Effector memory CD4-positive, alpha-beta T cell (primary cell): Measurements from ENCODE around the gene ATXN1.

Experiments
- DNase-seq, 3 donors: peaks; one replicate each; pipeline ENCODE4 v3.0.0-alpha.2; 2020
- H3K27ac ChIP-seq: 2 replicates; pipeline ENCODE4 v1.7.0; 2013; ENCODE audit warnings: mild to moderate bottlenecking, low read length, moderate library complexity; ENCODE audit not compliant: insufficient read depth, poor library complexity, severe bottlenecking
- H3K27me3 ChIP-seq: replicated peaks from 2 replicates; pipeline ENCODE4 v1.7.0; 2013; ENCODE audit warnings: mild to moderate bottlenecking, low read length; ENCODE audit not compliant: insufficient read depth, control insufficient read depth, poor library complexity, severe bottlenecking
- H3K36me3 ChIP-seq: 2 replicates; pipeline ENCODE4 v1.7.0; 2013; ENCODE audit warnings: mild to moderate bottlenecking, low read length, moderate library complexity; ENCODE audit not compliant: control insufficient read depth, insufficient read depth
- H3K4me1 ChIP-seq: 2 replicates; pipeline ENCODE4 v1.7.0; 2013; ENCODE audit warnings: low read length, mild to moderate bottlenecking; ENCODE audit not compliant: control insufficient read depth, insufficient read depth, poor library complexity, severe bottlenecking
- H3K4me3 ChIP-seq: 2 replicates; pipeline ENCODE4 v1.7.0; 2013; ENCODE audit warnings: low read length, low read depth, mild to moderate bottlenecking; ENCODE audit not compliant: insufficient read depth, poor library complexity, severe bottlenecking
- H3K9me3 ChIP-seq: 2 replicates; pipeline ENCODE4 v1.7.0; 2013; ENCODE audit warnings: mild to moderate bottlenecking, low read length, moderate library complexity; ENCODE audit not compliant: control insufficient read depth

The ATXN1 gene

DNA sequence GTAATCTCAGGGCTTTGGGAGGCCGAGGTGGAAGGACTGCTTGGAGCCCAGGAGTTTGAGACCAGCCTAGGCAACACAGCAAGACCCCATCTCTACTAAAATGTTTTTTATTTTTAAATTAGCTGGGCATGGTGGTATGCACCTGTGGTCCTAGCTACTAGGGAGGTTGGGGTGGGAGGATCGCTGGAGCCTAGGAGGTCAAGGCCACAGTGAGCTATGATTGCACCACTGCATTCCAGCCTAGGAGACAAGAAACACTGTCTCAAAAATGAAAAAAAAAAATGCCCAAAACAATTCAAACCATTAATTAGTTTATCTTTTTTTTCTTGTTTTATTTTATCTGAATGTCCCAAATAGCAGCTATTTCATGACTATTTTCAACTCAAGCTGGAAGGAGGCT is 437.1 kb downstream of the ATXN1 start:
- no peaks in the 10 kb centered on the region for H3K9me3 ChIP-seq
- no peak for DNase-seq
- no peaks in the 10 kb centered on the region for H3K27me3 ChIP-seq
- peak overlapping the region; percentile 89 for H3K27ac ChIP-seq
- H3K4me1 ChIP-seq = peaks cover 49% of the 10 kb centered on the region
- no peak overlapping the region for H3K4me3 ChIP-seq
- peaks cover 25% of the 10 kb centered on the region for H3K36me3 ChIP-seq

DNA sequence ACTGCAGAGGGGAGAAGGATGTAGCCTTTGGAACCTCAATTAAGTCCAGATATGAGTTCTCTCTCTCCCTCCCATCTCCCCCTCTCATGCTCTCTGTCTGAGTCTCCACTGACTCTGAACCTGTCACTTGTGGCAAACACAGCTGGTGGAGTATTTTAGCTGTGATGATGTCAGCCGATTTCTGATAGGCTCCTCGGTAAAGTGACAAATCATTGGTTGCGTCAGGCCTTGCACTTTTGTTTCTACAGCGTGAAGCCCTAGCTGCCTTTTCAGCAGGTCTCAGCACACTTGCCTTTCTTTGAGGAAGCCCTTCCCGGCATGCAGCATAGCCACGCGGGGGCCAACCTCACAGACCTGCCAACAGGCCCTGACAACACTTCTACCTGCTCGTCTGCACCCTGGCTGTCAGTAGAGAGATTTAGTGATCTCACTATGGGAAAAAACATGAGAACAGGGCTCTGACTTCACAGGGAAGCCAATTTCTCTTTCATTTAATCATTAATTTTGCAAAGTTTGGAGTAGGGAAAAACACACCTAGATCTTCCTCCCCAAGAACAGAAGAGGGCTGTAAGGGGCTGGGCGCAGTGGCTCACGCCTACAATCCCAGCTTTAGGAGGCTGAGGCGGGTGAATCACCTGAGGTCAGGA is 438.5 kb downstream of the ATXN1 start:
- no peak overlapping the region for H3K4me3 ChIP-seq
- H3K9me3 ChIP-seq = no peaks in the 10 kb centered on the region
- H3K27ac ChIP-seq = peak overlapping the region; percentile 89
- peak; percentile 65 to 73 (median 66) for DNase-seq
- peaks cover 23% of the 10 kb centered on the region for H3K36me3 ChIP-seq
- no peaks in the 10 kb centered on the region for H3K27me3 ChIP-seq
- H3K4me1 ChIP-seq = peaks cover 56% of the 10 kb centered on the region

DNA sequence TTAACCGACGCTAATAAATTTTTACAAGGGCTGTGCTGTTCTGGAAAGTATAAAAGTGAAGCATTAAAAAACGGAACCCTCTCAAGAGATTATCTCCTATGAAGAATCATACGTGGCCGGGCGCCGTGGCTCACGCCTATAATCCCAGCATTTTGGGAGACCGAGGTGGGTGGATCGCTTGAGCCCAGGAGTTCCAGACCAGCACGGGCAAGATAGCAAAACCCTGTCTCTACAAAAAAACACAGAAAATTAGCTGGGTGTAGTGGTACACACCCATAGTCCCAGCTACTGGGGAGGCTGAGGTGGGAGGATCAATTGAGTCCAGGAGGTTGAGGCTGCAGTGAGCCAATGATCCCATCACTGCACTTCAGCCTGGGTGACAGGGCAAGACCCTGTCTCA is 439.4 kb downstream of the ATXN1 start:
- DNase-seq = no peak
- Histone ChIP-seq H3K4me3 (no peak overlapping the region), H3K27ac (peak overlapping the region; percentile 89), H3K36me3 (peaks cover 15% of the 10 kb centered on the region), H3K9me3 (no peaks in the 10 kb centered on the region), H3K27me3 (no peaks in the 10 kb centered on the region), H3K4me1 (peaks cover 56% of the 10 kb centered on the region)

DNA sequence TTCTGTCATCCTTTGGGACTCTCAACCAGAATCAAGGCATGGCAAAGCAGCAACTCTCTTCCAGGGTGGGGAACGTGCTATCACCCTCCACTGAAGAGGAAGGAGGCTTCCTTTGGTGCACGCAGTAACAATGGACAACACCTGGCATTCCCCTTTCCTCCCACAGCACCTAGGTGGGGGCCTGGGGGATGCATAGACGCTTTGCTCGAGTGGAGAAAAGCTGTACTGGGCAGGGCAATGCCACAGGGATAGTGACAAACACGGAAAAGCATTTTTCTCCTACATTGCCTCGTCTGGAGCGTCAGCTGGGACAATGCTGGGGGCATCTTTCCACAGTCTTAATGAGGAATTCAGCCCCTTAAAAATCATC is 439.9 kb downstream of the ATXN1 start:
- Histone ChIP-seq H3K9me3 (no peaks in the 10 kb centered on the region), H3K4me1 (peaks cover 56% of the 10 kb centered on the region), H3K27ac (peak overlapping the region; percentile 89), H3K36me3 (peaks cover 10% of the 10 kb centered on the region), H3K4me3 (no peak overlapping the region), H3K27me3 (no peaks in the 10 kb centered on the region)
- DNase-seq = no peak

DNA sequence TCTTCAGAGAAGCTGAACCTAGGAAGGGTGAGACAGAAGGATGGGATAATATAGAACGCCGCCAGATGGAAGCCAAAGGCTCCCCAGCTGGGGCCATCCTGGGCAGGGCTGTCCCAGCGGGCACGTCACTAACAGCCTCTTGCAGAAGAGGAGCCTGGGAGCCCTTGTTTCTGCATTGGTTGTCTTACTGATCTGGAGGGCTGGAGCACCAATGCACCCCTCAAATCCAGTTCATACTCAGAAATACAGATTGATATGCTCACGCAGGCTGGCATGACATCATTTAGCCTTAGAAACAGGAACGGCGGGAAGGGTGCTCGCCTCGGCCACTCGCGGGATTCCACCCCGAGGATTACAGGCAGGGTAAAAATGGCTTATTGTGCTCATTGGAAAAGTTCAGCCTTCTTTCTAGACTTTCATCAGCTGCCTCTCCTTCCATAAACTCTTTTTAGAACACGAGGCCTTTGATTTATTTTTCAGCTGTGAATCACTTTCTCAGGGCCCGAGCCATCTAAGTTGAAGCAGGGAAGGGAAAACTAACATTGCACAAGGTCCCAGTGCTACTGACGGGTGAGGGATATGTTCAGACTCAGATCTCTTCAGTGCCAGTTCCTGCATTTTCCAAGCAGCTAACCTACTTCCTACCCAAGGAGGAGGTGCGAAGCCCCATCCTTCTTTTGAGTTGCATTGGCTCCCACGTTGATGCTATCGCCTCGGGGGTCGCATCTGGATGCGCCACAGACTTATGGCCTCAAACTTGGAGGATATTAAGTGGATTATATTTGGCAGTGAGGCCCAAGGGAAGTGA is 440.5 kb downstream of the ATXN1 start:
- peaks cover 54% of the 10 kb centered on the region for H3K4me1 ChIP-seq
- H3K36me3 ChIP-seq = peaks cover 4% of the 10 kb centered on the region
- H3K4me3 ChIP-seq = peak overlapping the region; percentile 8
- DNase-seq = no peak
- no peaks in the 10 kb centered on the region for H3K9me3 ChIP-seq
- peak overlapping the region; percentile 89 for H3K27ac ChIP-seq
- H3K27me3 ChIP-seq = no peaks in the 10 kb centered on the region

DNA sequence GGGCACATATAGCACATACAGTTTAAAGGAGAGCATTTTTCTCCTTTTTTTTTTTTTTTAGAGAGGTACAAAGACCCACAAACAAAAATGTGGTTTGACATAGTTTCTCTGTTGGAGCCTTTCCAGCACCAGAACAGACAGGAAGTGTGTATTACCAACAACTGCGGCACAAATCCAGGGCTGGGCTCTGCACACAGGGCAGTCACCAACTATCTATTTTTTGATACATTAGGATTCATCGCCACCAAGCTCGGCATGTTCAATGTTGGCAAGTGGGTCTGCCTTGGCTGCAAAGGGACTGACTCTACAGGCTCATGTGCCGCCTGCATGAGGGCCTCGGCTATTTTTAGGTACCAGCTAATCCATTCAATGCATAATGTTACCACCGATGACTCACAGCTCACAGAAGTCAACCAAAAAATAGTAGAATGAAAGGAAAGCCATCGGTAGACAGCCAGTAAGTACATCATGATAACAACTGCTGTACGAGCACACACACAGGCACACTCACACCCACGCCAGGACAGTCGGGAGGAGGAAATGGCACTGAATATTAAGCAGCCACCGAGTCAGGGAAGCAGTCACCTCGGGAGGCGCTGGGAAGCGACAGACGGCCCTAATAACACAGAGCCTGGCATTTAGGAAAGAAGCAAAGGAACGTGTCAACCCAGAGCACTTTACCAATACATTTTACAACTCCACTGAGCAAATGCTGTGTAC is 441.3 kb downstream of the ATXN1 start:
- H3K4me1 ChIP-seq = peaks cover 50% of the 10 kb centered on the region
- peak overlapping the region; percentile 8 for H3K4me3 ChIP-seq
- DNase-seq = peak; percentile 53 to 77 (median 65)
- no peaks in the 10 kb centered on the region for H3K9me3 ChIP-seq
- H3K36me3 ChIP-seq = peaks cover 4% of the 10 kb centered on the region
- H3K27ac ChIP-seq = peak overlapping the region; percentile 89
- H3K27me3 ChIP-seq = no peaks in the 10 kb centered on the region

DNA sequence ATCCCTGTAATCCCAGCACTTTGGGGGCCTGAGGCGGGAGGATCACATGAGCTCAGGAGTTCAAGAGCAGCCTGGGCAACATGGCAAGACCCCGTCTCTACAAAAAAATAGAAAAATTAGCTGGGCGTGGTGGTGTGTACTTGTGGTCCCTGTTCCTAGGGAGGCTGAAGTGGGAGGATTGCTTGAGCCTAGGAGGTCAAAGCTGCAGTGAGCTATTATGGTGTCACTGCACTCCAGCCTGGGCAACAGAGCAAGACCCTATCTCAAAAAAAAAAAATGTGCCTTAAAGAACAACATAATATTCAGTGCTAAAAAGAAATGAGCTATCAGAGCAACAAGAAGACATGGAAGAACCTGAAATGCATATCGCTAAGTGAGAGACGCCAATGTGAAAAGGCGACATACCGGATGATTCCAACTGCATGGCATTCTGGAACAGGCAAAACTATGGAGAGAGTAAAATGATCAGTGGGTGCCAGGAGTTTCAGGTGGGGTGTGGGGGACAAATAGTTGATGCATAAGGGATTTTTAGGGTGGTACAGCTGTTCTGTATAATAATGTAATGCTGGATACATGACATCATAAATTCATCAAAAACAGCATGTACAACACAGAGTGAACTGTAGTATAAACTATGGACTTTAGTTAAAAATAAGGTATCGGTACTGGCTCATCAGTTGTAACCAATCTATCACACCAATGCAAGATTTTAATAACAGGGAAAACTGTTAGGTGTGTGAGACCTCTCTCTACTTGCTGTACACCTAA is 442.1 kb downstream of the ATXN1 start:
- H3K27ac ChIP-seq = peak overlapping the region; percentile 89
- DNase-seq = no peak
- peaks cover 49% of the 10 kb centered on the region for H3K4me1 ChIP-seq
- no peak overlapping the region for H3K4me3 ChIP-seq
- H3K27me3 ChIP-seq = no peaks in the 10 kb centered on the region
- peaks cover 4% of the 10 kb centered on the region for H3K36me3 ChIP-seq
- H3K9me3 ChIP-seq = no peaks in the 10 kb centered on the region

DNA sequence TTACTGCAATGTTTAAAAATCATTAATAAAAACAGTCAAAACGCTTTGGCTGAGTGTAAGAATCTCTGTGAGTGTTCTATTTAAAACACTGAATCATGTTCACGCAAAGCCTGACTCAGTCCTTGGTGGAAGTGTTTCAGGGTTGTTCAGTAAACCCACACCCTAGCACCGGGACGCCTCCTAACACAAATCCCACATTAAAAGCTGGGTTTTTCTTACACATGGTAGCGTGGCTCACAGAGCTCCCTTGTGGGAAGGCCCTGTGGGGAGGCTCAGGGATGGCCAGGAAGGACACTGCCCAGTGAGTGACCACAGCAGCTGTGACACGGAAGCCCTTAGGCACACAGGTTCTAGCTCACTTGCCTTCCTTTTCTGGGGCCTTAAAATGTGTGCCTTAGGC is 442.7 kb downstream of the ATXN1 start:
- no peaks in the 10 kb centered on the region for H3K27me3 ChIP-seq
- H3K27ac ChIP-seq = peak overlapping the region; percentile 89
- H3K36me3 ChIP-seq = peaks cover 4% of the 10 kb centered on the region
- peaks cover 44% of the 10 kb centered on the region for H3K4me1 ChIP-seq
- DNase-seq = peak in 2 of 3 donors; percentile 10 to 17
- no peak overlapping the region for H3K4me3 ChIP-seq
- H3K9me3 ChIP-seq = no peaks in the 10 kb centered on the region

DNA sequence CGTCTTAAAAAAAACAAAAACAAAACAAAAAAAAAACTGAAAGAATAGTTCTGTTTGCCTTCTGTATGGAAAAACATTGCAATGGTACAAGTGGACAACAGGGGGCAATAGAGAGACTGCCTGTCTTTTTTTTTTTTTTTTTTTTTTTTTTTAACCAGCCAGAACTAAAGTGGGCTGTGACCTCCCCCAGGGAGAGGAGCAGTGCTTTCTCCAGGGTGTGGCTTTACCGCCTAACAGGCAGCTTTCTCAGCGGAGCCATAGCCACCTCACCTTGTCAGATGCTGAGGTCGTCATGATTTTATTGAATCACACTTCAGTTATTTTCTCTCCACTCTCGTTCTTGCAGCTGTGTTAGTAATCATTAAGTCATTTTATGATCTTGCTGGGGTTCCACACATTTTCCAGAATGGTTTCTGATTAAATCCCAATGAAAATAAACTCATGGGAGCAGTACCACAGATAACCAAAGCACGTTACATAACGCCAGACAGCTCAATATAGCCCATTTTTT is 444.5 kb downstream of the ATXN1 start:
- Histone ChIP-seq H3K27me3 (no peaks in the 10 kb centered on the region), H3K4me1 (peaks cover 27% of the 10 kb centered on the region), H3K4me3 (no peak overlapping the region), H3K27ac (no peak overlapping the region), H3K36me3 (peaks cover 4% of the 10 kb centered on the region), H3K9me3 (no peaks in the 10 kb centered on the region)
- DNase-seq = peak; percentile 13 to 41 (median 25)
